ENCODE data around the gene CLDN2.

DNA sequence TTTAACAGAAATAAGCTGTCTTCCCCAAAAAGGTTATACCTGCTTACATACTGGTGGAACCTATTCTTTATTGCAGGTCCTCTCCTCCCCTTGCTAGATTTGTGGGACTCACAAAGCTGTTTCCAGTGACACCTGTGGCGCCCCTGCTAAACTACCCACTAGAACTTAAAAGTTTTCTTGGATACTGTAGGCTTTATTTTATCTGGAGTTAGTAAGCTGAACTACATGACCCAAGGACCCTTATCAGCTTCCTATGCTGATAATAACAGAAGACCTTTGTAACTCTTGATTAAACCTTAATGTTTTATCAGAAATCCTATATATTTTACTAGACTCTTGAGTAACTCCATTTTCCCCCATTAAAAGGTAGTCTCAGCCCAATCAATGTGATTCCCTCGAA lies 32.3 kb downstream of the CLDN2 start:
- TF ChIP-seq SIN3A (IDR thresholded peaks at IDR 0.05; ENCODE audit: borderline replicate concordance, low read depth, low read length), result no peak
- TF ChIP-seq CTCF (IDR thresholded peaks at IDR 0.05), result no peak
- no peak for TF ChIP-seq POLR2AphosphoS5 (IDR thresholded peaks at IDR 0.05; ENCODE audit: low read depth, low read length)
- TF ChIP-seq SMC3 (IDR thresholded peaks at IDR 0.05; ENCODE audit: low read depth, low read length), result no peak
- TF ChIP-seq, protein P1, sequence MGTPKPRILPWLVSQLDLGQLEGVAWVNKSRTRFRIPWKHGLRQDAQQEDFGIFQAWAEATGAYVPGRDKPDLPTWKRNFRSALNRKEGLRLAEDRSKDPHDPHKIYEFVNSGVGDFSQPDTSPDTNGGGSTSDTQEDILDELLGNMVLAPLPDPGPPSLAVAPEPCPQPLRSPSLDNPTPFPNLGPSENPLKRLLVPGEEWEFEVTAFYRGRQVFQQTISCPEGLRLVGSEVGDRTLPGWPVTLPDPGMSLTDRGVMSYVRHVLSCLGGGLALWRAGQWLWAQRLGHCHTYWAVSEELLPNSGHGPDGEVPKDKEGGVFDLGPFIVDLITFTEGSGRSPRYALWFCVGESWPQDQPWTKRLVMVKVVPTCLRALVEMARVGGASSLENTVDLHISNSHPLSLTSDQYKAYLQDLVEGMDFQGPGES (IDR thresholded peaks at IDR 0.05; ENCODE audit: low read depth, low read length), result no peak
- no peak for TF ChIP-seq RAD21 (IDR thresholded peaks at IDR 0.05; ENCODE audit: low read length)

Measured in SK-N-SH (cell line).